MM.1S (cell line): ENCODE data around the gene TBL1X.

Source experiments
- CTCF ChIP-seq: fragments of 300-600 bp; sonication (generic); IDR thresholded peaks from 2 replicates; pipeline ENCODE4 v1.5.1; 2016; ENCODE audit warnings: antibody characterized with exemption, low read length, mixed read lengths
- EZH2 ChIP-seq: fragments of 300-600 bp; sonication (generic); optimal IDR thresholded peaks from 2 replicates; pipeline ENCODE3; 2017; ENCODE audit warnings: low read depth, mild to moderate bottlenecking, antibody characterized with exemption, low read length, mixed read lengths

DNA sequence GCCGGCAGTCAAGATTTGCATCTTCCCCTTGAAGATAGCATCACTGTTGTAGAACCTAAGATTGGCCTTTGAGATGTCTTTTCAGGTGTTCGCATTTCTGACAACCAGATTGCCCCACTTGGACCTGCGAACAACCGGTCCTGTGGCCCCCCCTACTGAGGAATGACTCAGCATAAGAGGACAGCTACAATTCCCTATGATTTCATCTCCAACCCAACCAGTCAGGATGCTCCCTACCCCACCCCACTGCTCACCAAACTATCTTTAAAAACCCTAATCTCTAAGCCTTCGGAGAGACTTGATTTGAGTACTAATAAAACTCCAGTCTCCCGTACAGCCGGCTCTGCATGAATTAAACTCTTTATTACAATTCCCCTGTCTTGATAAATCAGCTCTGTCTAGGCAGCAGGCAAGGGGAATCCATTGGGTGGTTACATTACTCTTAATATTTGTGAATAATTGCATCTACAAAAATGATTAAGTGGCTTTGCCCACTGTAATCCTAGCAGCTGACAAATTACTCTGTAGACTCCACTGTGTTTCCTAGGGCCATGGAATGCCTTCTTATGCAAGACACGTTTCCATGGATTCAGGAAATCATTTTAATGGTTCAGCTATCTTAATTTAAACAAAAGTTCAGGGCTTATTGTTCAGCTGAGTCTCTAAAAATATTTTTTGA lies 205.4 kb downstream of the TBL1X start:
- TF ChIP-seq CTCF (no peak), EZH2 (no peak)
